ENCODE data around the gene NME7.

- TF ChIP-seq EZH2 (IDR thresholded peaks at IDR 0.05; ENCODE audit: insufficient read depth, poor library complexity, severe bottlenecking) (no peak), EZH2phosphoT487 (IDR thresholded peaks at IDR 0.05; ENCODE audit: insufficient read depth, low read depth) (no peak)
Observed at GRCh38 chr1:169151338-169151837, 216.2 kb downstream of the NME7 start.
